HEK293 (cell line): ENCODE data around the gene ARHGAP36.

ENCODE experiments used
- CTCF ChIA-PET: fragments of 350-600 bp; formaldehyde crosslinking; extraction: SDS; loops from one replicate; lab custom pipeline; 2021; ENCODE audit warnings: antibody characterized with exemption; lab: Yijun Ruan, JAX
- POLR2A ChIA-PET: fragments of 300-600 bp; formaldehyde crosslinking; extraction: SDS; loops from one replicate; lab custom pipeline; 2020; ENCODE audit warnings: antibody characterized with exemption, inconsistent platforms; lab: Yijun Ruan, JAX
- H3K27ac ChIP-seq: fragments of 200-500 bp; sonication (Bioruptor generic); 2 replicates; pipeline ENCODE4 v1.5.1; 2014; ENCODE audit warnings: low read depth, low read length, control low read depth, inconsistent platforms; ENCODE audit errors: extremely low read depth
- H3K36me3 ChIP-seq, 2 experiments: fragments of 200-500 bp in 1 of 2; sonication (Bioruptor generic) in 1 of 2; 1 replicate in 1 of 2; 2 replicates in 1 of 2; pipeline ENCODE4 v1.5.1; 2014 to 2017; ENCODE audit warnings: inconsistent platforms in 2 of 2, low read length in 2 of 2; ENCODE audit not compliant: control insufficient read depth in 2 of 2, insufficient read depth in 1 of 2
- H3K4me1 ChIP-seq: fragments of 200-500 bp; sonication (Bioruptor generic); 2 replicates; pipeline ENCODE4 v1.5.1; 2014; ENCODE audit warnings: mild to moderate bottlenecking, low read length, inconsistent platforms; ENCODE audit not compliant: control insufficient read depth, insufficient read depth
- H3K4me3 ChIP-seq: 2 replicates; pipeline ENCODE4 v1.5.1; 2011; ENCODE audit warnings: low read depth, mild to moderate bottlenecking, control low read depth, low read length, moderate library complexity
- H3K9me3 ChIP-seq: fragments of 200-500 bp; sonication (Bioruptor generic); 2 replicates; pipeline ENCODE4 v1.5.1; 2014; ENCODE audit warnings: low read depth, low read length, inconsistent platforms; ENCODE audit not compliant: control insufficient read depth, insufficient read depth
- PATZ1 ChIP-seq: fragments of 450-650 bp; formaldehyde crosslinking; IDR thresholded peaks from 2 replicates; pipeline ENCODE4 v1.5.1; 2016; ENCODE audit warnings: missing biosample characterization, missing genetic modification characterization
- SETDB1 ChIP-seq: IDR thresholded peaks from one replicate; pipeline ENCODE4 v1.6.1; 2017; ENCODE audit warnings: mild to moderate bottlenecking, low read length, moderate library complexity, mixed read lengths; ENCODE audit not compliant: insufficient read length
- TCF7L2 ChIP-seq: IDR thresholded peaks from 2 replicates; pipeline ENCODE4 v1.6.1; 2011; ENCODE audit warnings: low read depth, mild to moderate bottlenecking, inconsistent platforms, low read length, moderate library complexity, borderline replicate concordance
- TRIM28 ChIP-seq: IDR thresholded peaks from 2 replicates; pipeline ENCODE4 v1.6.1; 2011; ENCODE audit warnings: low read length, control low read depth, borderline replicate concordance
- TSHZ1 ChIP-seq: fragments of 450-650 bp; formaldehyde crosslinking; IDR thresholded peaks from 2 replicates; pipeline ENCODE4 v1.5.1; 2016; ENCODE audit warnings: missing biosample characterization, missing genetic modification characterization, borderline replicate concordance
- ZFP41 ChIP-seq: fragments of 450-650 bp; formaldehyde crosslinking; IDR thresholded peaks from 2 replicates; pipeline ENCODE4 v1.5.1; 2016; ENCODE audit warnings: missing biosample characterization, missing genetic modification characterization, borderline replicate concordance
- ZNF2 ChIP-seq: fragments of 450-650 bp; formaldehyde crosslinking; IDR thresholded peaks from 2 replicates; pipeline ENCODE4 v1.5.1; 2016; ENCODE audit warnings: missing biosample characterization, missing genetic modification characterization
- ZNF214 ChIP-seq: fragments of 450-650 bp; formaldehyde crosslinking; IDR thresholded peaks from 2 replicates; pipeline ENCODE4 v1.5.1; 2017; ENCODE audit warnings: missing biosample characterization, mild to moderate bottlenecking, missing genetic modification characterization, borderline replicate concordance
- ZNF24 ChIP-seq: fragments of 450-650 bp; formaldehyde crosslinking; IDR thresholded peaks from 2 replicates; pipeline ENCODE4 v1.5.1; 2016; ENCODE audit warnings: missing biosample characterization, missing genetic modification characterization
- ZNF280C ChIP-seq: fragments of 450-650 bp; formaldehyde crosslinking; IDR thresholded peaks from 2 replicates; pipeline ENCODE4 v1.5.1; 2016; ENCODE audit warnings: missing biosample characterization, missing genetic modification characterization
- ZNF518A ChIP-seq: fragments of 450-650 bp; formaldehyde crosslinking; conservative IDR thresholded peaks from 2 replicates; pipeline ENCODE4 v1.5.1; 2016; ENCODE audit warnings: low read depth, missing biosample characterization, missing genetic modification characterization
- ZNF548 ChIP-seq: fragments of 450-650 bp; formaldehyde crosslinking; IDR thresholded peaks from 2 replicates; pipeline ENCODE4 v1.5.1; 2016; ENCODE audit warnings: missing biosample characterization, missing genetic modification characterization
- ZNF654 ChIP-seq: fragments of 450-650 bp; formaldehyde crosslinking; IDR thresholded peaks from 2 replicates; pipeline ENCODE4 v1.5.1; 2016; ENCODE audit warnings: low read depth, missing biosample characterization, missing genetic modification characterization
- ZNF692 ChIP-seq: fragments of 450-650 bp; formaldehyde crosslinking; IDR thresholded peaks from 2 replicates; pipeline ENCODE4 v1.5.1; 2016; ENCODE audit warnings: missing biosample characterization, missing genetic modification characterization
- ZNF768 ChIP-seq: fragments of 450-650 bp; formaldehyde crosslinking; IDR thresholded peaks from 2 replicates; pipeline ENCODE4 v1.5.1; 2018; ENCODE audit warnings: missing biosample characterization, mild to moderate bottlenecking, missing genetic modification characterization
- ZNF792 ChIP-seq: fragments of 450-650 bp; formaldehyde crosslinking; IDR thresholded peaks from 2 replicates; pipeline ENCODE4 v1.5.1; 2016; ENCODE audit warnings: missing biosample characterization, missing genetic modification characterization
- ZSCAN5A ChIP-seq: fragments of 450-650 bp; formaldehyde crosslinking; IDR thresholded peaks from 2 replicates; pipeline ENCODE4 v1.5.1; 2016; ENCODE audit warnings: missing biosample characterization, missing genetic modification characterization

Gene ARHGAP36

GRCh38 chrX:131046596-131046995 is 11.6 kb upstream of the ARHGAP36 start (continued):
- TF ChIP-seq ZNF518A (tag by site-specific recombination) (no peak), ZNF548 (tag by site-specific recombination) (no peak), ZNF768 (no peak), TSHZ1 (no peak), PATZ1 (tag by site-specific recombination) (no peak), ZNF280C (tag by site-specific recombination) (no peak), ZSCAN5A (tag by site-specific recombination) (no peak), ZNF214 (tag by site-specific recombination) (no peak), SETDB1 (no peak)

GRCh38 chrX:131047180-131047579 is 11.0 kb upstream of the ARHGAP36 start:
- ChIA-PET POLR2A (no interaction called here), CTCF (interaction anchor here (1.1 to 1.3 kb wide), 2 partner anchors 16 to 21 kb away, joined by 3 to 4 read pairs; no protein-coding TSS in a partner anchor)
- no peak overlapping the region for H3K4me3 ChIP-seq
- no peaks in the 10 kb centered on the region for H3K36me3 ChIP-seq
- H3K4me1 ChIP-seq: no peaks in the 10 kb centered on the region
- H3K9me3 ChIP-seq: no peaks in the 10 kb centered on the region
- TF ChIP-seq TRIM28 (no peak), ZNF24 (tag by site-specific recombination) (no peak), ZNF2 (tag by site-specific recombination) (no peak), ZNF692 (tag by site-specific recombination) (no peak), ZNF654 (tag by site-specific recombination) (no peak), TCF7L2 (no peak), ZFP41 (tag by site-specific recombination) (no peak), ZNF792 (tag by site-specific recombination) (no peak)
- no peak overlapping the region for H3K27ac ChIP-seq
